ENCODE measurements around the gene PHOX2A. TPM values are rescaled to one million over a fixed set of nuclear protein-coding genes. Genes with fewer than 3 reads are reported as not detected.

Gene PHOX2A
- total and polyA plus RNA-seq, 7 experiments from 2014 or later, result not detected

- H3K4me1 Mint-ChIP-seq, result peaks cover 0 to 17% (median 5%) of the 10 kb centered on the region in 7 donors
- H3K4me3 Mint-ChIP-seq, result no peak overlapping the region
- intact Hi-C loops (cut with micrococcal nuclease), result no loop called here
- no peaks in the 10 kb centered on the region for H3K36me3 ChIP-seq (ENCODE audit: control insufficient read depth in 2 of 3, insufficient read depth in 3 of 3, low read length in 3 of 3)
- peaks cover 0 to 4% (median 0%) of the 10 kb centered on the region in 5 donors for H3K36me3 Mint-ChIP-seq
- no peaks in the 10 kb centered on the region for H3K4me1 ChIP-seq (ENCODE audit: control insufficient read depth in 2 of 2, insufficient read depth in 2 of 2, low read length in 2 of 2)
- peaks cover 0 to 2% of the 10 kb centered on the region in 2 donors for H3K27me3 ChIP-seq (ENCODE audit: control insufficient read depth in 2 of 2, insufficient read depth in 2 of 2, low read length in 2 of 2)
- ChIA-PET CTCF (interaction anchor here (1.0 kb wide), 1 partner anchor 122 kb away, joined by 3 read pairs; no protein-coding TSS in a partner anchor), POLR2A (no interaction called here)
- no peak overlapping the region for H3K27ac Mint-ChIP-seq
- H3K9me3 ChIP-seq (ENCODE audit: control insufficient read depth in 2 of 3, low read length in 3 of 3), result no peaks in the 10 kb centered on the region
- DNase-seq, result no peak
- peaks cover 0 to 4% (median 0%) of the 10 kb centered on the region in 11 donors for H3K9me3 Mint-ChIP-seq
- H3K27ac ChIP-seq (ENCODE audit: low read depth, low read length), result no peak overlapping the region
- ATAC-seq, result no peak
- H3K27me3 Mint-ChIP-seq, result peaks cover 17 to 32% (median 22%) of the 10 kb centered on the region in 5 donors
- no peak overlapping the region for H3K4me3 ChIP-seq (ENCODE audit: low read length)
Measured at GRCh38 chr11:72265951-72266350, 22.0 kb upstream of the PHOX2A start.

GRCh38 chr11:72263361-72263760, 19.4 kb upstream of the PHOX2A start:
- Mint-ChIP-seq H3K36me3 (peaks cover 0 to 4% (median 0%) of the 10 kb centered on the region in 5 donors), H3K9me3 (peaks cover 0 to 2% (median 0%) of the 10 kb centered on the region in 11 donors), H3K27ac (no peak overlapping the region), H3K4me1 (peaks cover 0 to 10% (median 0%) of the 10 kb centered on the region in 7 donors), H3K27me3 (peaks cover 5 to 26% (median 18%) of the 10 kb centered on the region in 5 donors), H3K4me3 (no peak overlapping the region)
- ATAC-seq (peak; percentile 67), DNase-seq (no peak)
- POLR2A ChIA-PET, result no interaction called here
- H3K4me3 ChIP-seq (ENCODE audit: low read length), result no peak overlapping the region
- H3K27ac ChIP-seq (ENCODE audit: low read depth, low read length), result no peak overlapping the region
- intact Hi-C loops (cut with micrococcal nuclease), result no loop called here
- no peaks in the 10 kb centered on the region for H3K36me3 ChIP-seq (ENCODE audit: control insufficient read depth in 2 of 3, insufficient read depth in 3 of 3, low read length in 3 of 3)
- H3K27me3 ChIP-seq (ENCODE audit: control insufficient read depth in 2 of 2, insufficient read depth in 2 of 2, low read length in 2 of 2), result no peaks in the 10 kb centered on the region
- no peaks in the 10 kb centered on the region for H3K9me3 ChIP-seq (ENCODE audit: control insufficient read depth in 2 of 3, low read length in 3 of 3)
- no peaks in the 10 kb centered on the region for H3K4me1 ChIP-seq (ENCODE audit: control insufficient read depth in 2 of 2, insufficient read depth in 2 of 2, low read length in 2 of 2)
- CTCF ChIA-PET, result interaction anchor here (0.7 kb wide), 1 partner anchor 134 kb away, joined by 3 read pairs; no protein-coding TSS in a partner anchor

GRCh38 chr11:72260574-72260973, 16.6 kb upstream of the PHOX2A start:
- Histone ChIP-seq H3K4me1 (ENCODE audit: control insufficient read depth in 2 of 2, insufficient read depth in 2 of 2, low read length in 2 of 2) (no peaks in the 10 kb centered on the region), H3K4me3 (ENCODE audit: low read length) (no peak overlapping the region), H3K27ac (ENCODE audit: low read depth, low read length) (no peak overlapping the region), H3K9me3 (ENCODE audit: control insufficient read depth in 2 of 3, low read length in 3 of 3) (no peaks in the 10 kb centered on the region), H3K36me3 (ENCODE audit: control insufficient read depth in 2 of 3, insufficient read depth in 3 of 3, low read length in 3 of 3) (no peaks in the 10 kb centered on the region), H3K27me3 (ENCODE audit: control insufficient read depth in 2 of 2, insufficient read depth in 2 of 2, low read length in 2 of 2) (no peaks in the 10 kb centered on the region)
- no peak for ATAC-seq
- CTCF ChIA-PET, result no interaction called here
- no peak overlapping the region for H3K27ac Mint-ChIP-seq
- H3K9me3 Mint-ChIP-seq, result peaks cover 0 to 2% (median 0%) of the 10 kb centered on the region in 11 donors
- peaks cover 0 to under 1% (median 0%) of the 10 kb centered on the region in 5 donors for H3K36me3 Mint-ChIP-seq
- intact Hi-C loops (cut with micrococcal nuclease), result no loop called here
- DNase-seq, result no peak
- peaks cover 0 to 5% (median 0%) of the 10 kb centered on the region in 7 donors for H3K4me1 Mint-ChIP-seq
- POLR2A ChIA-PET, result no interaction called here
- peaks cover 2 to 28% (median 10%) of the 10 kb centered on the region in 5 donors for H3K27me3 Mint-ChIP-seq
- H3K4me3 Mint-ChIP-seq, result no peak overlapping the region

DNA sequence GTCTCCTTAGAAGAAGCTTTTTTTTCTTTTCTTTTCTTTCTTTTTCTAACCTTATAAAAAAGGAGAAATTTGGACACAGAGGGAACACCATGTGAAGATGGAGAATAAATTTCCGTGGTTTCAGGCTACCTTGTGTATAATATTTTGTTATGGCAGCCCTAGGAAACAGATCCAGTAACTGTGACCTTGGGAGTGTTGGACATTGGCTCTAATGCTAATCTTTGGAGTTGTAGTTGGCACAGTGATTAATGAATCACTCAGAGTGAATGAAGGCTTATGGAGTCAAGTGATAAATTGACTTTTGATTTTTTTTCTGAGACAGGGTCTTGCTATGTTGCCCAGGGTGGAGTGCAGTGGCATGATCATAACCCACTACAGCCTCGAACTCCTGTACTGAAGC, 15.5 kb upstream of the PHOX2A start:
- no peak overlapping the region for H3K27ac ChIP-seq (ENCODE audit: low read depth, low read length)
- no peaks in the 10 kb centered on the region for H3K36me3 Mint-ChIP-seq
- ChIA-PET POLR2A (interaction anchor here (0.7 kb wide), 1 partner anchor 78 kb away, joined by 3 read pairs; no protein-coding TSS in a partner anchor), CTCF (interaction anchor here (0.6 kb wide), 1 partner anchor 8 kb away, joined by 4 read pairs; no protein-coding TSS in a partner anchor)
- DNase-seq (no peak), ATAC-seq (no peak)
- peaks cover 0 to 2% (median 0%) of the 10 kb centered on the region in 11 donors for H3K9me3 Mint-ChIP-seq
- no peak overlapping the region for H3K27ac Mint-ChIP-seq
- peaks cover 0 to 33% (median 7%) of the 10 kb centered on the region in 5 donors for H3K27me3 Mint-ChIP-seq
- no peaks in the 10 kb centered on the region for H3K9me3 ChIP-seq (ENCODE audit: control insufficient read depth in 2 of 3, low read length in 3 of 3)
- intact Hi-C loops (cut with micrococcal nuclease), result no loop called here
- H3K27me3 ChIP-seq (ENCODE audit: control insufficient read depth in 2 of 2, insufficient read depth in 2 of 2, low read length in 2 of 2), result no peaks in the 10 kb centered on the region
- H3K4me1 Mint-ChIP-seq, result peaks cover 0 to 5% (median 0%) of the 10 kb centered on the region in 7 donors
- no peak overlapping the region for H3K4me3 Mint-ChIP-seq
- no peaks in the 10 kb centered on the region for H3K36me3 ChIP-seq (ENCODE audit: control insufficient read depth in 2 of 3, insufficient read depth in 3 of 3, low read length in 3 of 3)
- no peak overlapping the region for H3K4me3 ChIP-seq (ENCODE audit: low read length)
- no peaks in the 10 kb centered on the region for H3K4me1 ChIP-seq (ENCODE audit: control insufficient read depth in 2 of 2, insufficient read depth in 2 of 2, low read length in 2 of 2)

DNA sequence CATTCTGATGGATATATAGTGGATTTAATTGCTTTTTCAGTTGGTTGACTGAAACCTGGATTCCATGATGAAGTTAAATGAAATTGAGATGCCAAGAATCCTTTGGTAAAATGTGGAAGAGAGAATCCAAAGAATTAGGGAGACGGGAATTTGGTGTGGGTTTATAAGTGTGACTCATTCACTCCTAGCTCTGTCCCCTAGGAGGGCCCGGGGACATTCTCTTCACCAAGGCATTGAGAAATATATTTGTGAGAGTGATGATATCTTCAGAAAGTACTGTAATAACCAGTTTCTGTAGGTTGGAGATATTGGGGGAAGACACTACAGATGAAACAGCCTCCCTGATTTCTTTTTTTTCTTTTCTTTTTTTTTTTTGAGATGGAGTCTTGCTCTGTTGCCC, 13.6 kb upstream of the PHOX2A start:
- no peaks in the 10 kb centered on the region for H3K4me1 ChIP-seq (ENCODE audit: control insufficient read depth in 2 of 2, insufficient read depth in 2 of 2, low read length in 2 of 2)
- H3K27ac ChIP-seq (ENCODE audit: low read depth, low read length), result no peak overlapping the region
- Mint-ChIP-seq H3K36me3 (no peaks in the 10 kb centered on the region), H3K4me3 (no peak overlapping the region), H3K27me3 (peaks cover 3 to 32% (median 9%) of the 10 kb centered on the region in 5 donors), H3K4me1 (peaks cover 0 to 3% (median 0%) of the 10 kb centered on the region in 7 donors), H3K27ac (no peak overlapping the region), H3K9me3 (no peaks in the 10 kb centered on the region)
- H3K9me3 ChIP-seq (ENCODE audit: control insufficient read depth in 2 of 3, low read length in 3 of 3), result no peaks in the 10 kb centered on the region
- CTCF ChIA-PET, result no interaction called here
- H3K27me3 ChIP-seq (ENCODE audit: control insufficient read depth in 2 of 2, insufficient read depth in 2 of 2, low read length in 2 of 2), result no peaks in the 10 kb centered on the region
- DNase-seq (no peak), ATAC-seq (no peak)
- H3K36me3 ChIP-seq (ENCODE audit: control insufficient read depth in 2 of 3, insufficient read depth in 3 of 3, low read length in 3 of 3), result no peaks in the 10 kb centered on the region
- intact Hi-C loops (cut with micrococcal nuclease), result no loop called here
- no peak overlapping the region for H3K4me3 ChIP-seq (ENCODE audit: low read length)
- POLR2A ChIA-PET, result no interaction called here

DNA sequence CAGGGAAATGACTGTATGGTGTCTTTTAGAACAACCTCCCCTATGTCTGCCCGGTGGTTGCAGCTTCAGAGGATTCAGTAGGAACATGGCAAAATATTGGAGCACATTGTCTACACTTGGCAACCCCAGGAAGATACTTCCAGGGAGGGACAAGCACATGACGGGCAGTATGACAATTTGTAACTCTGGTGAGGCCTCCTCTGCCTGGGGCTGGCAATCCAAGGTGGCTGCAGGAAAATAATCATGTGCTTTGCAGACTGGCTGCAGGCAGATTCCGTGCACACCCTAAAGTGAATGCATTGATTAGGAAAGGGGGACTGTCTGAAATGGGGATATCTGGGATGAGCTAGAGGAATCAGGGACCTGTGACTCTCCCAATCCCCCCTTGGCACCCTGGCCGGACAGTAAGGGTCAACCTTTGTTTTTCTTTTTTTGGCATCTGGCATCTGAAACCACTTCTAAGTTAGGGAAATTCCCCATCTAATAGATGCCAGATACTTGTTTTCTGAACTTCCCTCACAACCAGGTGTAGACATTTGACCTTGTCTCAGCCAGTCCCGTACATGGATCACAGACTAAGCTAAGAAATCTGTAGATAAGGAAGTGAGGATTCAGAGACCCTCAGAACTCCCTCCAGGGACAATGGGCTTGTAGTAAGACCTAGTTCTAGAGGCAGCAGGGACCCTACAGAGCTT, 10.5 kb upstream of the PHOX2A start:
- Mint-ChIP-seq H3K27me3 (peaks cover 9 to 33% (median 15%) of the 10 kb centered on the region in 5 donors), H3K4me1 (no peaks in the 10 kb centered on the region), H3K4me3 (no peak overlapping the region), H3K27ac (no peak overlapping the region), H3K9me3 (no peaks in the 10 kb centered on the region), H3K36me3 (no peaks in the 10 kb centered on the region)
- H3K36me3 ChIP-seq (ENCODE audit: control insufficient read depth in 2 of 3, insufficient read depth in 3 of 3, low read length in 3 of 3), result no peaks in the 10 kb centered on the region
- DNase-seq (no peak), ATAC-seq (no peak)
- no peak overlapping the region for H3K4me3 ChIP-seq (ENCODE audit: low read length)
- intact Hi-C loops (cut with micrococcal nuclease), result no loop called here
- CTCF ChIA-PET, result no interaction called here
- H3K4me1 ChIP-seq (ENCODE audit: control insufficient read depth in 2 of 2, insufficient read depth in 2 of 2, low read length in 2 of 2), result no peaks in the 10 kb centered on the region
- no peaks in the 10 kb centered on the region for H3K9me3 ChIP-seq (ENCODE audit: control insufficient read depth in 2 of 3, low read length in 3 of 3)
- H3K27ac ChIP-seq (ENCODE audit: low read depth, low read length), result no peak overlapping the region
- POLR2A ChIA-PET, result no interaction called here
- H3K27me3 ChIP-seq (ENCODE audit: control insufficient read depth in 2 of 2, insufficient read depth in 2 of 2, low read length in 2 of 2), result no peaks in the 10 kb centered on the region

GRCh38 chr11:72253392-72253791, 9.4 kb upstream of the PHOX2A start:
- Mint-ChIP-seq H3K4me3 (no peak overlapping the region), H3K27me3 (peaks cover 10 to 34% (median 18%) of the 10 kb centered on the region in 5 donors), H3K4me1 (no peaks in the 10 kb centered on the region), H3K27ac (no peak overlapping the region), H3K9me3 (no peaks in the 10 kb centered on the region), H3K36me3 (no peaks in the 10 kb centered on the region)
- Histone ChIP-seq H3K27me3 (ENCODE audit: control insufficient read depth in 2 of 2, insufficient read depth in 2 of 2, low read length in 2 of 2) (no peaks in the 10 kb centered on the region), H3K27ac (ENCODE audit: low read depth, low read length) (no peak overlapping the region), H3K4me1 (ENCODE audit: control insufficient read depth in 2 of 2, insufficient read depth in 2 of 2, low read length in 2 of 2) (no peaks in the 10 kb centered on the region), H3K4me3 (ENCODE audit: low read length) (no peak overlapping the region), H3K36me3 (ENCODE audit: control insufficient read depth in 2 of 3, insufficient read depth in 3 of 3, low read length in 3 of 3) (no peaks in the 10 kb centered on the region), H3K9me3 (ENCODE audit: control insufficient read depth in 2 of 3, low read length in 3 of 3) (no peaks in the 10 kb centered on the region)
- ChIA-PET POLR2A (no interaction called here), CTCF (no interaction called here)
- intact Hi-C loops (cut with micrococcal nuclease), result no loop called here
- ATAC-seq, result no peak
- DNase-seq, result no peak

Measured in naive thymus-derived CD4-positive, alpha-beta T cell (primary cell).